HEK293T (cell line): ENCODE results near the gene USH1C.

Experiments used
- ARNT ChIP-seq: fragments of 450-650 bp; IDR thresholded peaks from 2 replicates; pipeline ENCODE4 v1.6.1; 2017; ENCODE audit warnings: mild to moderate bottlenecking
- LEF1 ChIP-seq: fragments of 450-650 bp; IDR thresholded peaks from 2 replicates; pipeline ENCODE4 v1.6.1; 2017; ENCODE audit warnings: mild to moderate bottlenecking, borderline replicate concordance

GRCh38 chr11:17496406-17496805 is 47.8 kb downstream of the USH1C start:
- TF ChIP-seq ARNT (no peak), LEF1 (no peak)
